GM12873 (cell line): ENCODE measurements around the gene TCEANC2.

ENCODE experiments used
- TF ChIP-seq, protein P1 (sequence below): IDR thresholded peaks from 2 replicates; pipeline ENCODE4 v1.5.1; 2012; ENCODE audit warnings: low read depth, mild to moderate bottlenecking, moderate library complexity, low read length, control low read depth; ENCODE audit not compliant: insufficient read depth; ENCODE audit errors: missing control alignments

The TCEANC2 gene

DNA sequence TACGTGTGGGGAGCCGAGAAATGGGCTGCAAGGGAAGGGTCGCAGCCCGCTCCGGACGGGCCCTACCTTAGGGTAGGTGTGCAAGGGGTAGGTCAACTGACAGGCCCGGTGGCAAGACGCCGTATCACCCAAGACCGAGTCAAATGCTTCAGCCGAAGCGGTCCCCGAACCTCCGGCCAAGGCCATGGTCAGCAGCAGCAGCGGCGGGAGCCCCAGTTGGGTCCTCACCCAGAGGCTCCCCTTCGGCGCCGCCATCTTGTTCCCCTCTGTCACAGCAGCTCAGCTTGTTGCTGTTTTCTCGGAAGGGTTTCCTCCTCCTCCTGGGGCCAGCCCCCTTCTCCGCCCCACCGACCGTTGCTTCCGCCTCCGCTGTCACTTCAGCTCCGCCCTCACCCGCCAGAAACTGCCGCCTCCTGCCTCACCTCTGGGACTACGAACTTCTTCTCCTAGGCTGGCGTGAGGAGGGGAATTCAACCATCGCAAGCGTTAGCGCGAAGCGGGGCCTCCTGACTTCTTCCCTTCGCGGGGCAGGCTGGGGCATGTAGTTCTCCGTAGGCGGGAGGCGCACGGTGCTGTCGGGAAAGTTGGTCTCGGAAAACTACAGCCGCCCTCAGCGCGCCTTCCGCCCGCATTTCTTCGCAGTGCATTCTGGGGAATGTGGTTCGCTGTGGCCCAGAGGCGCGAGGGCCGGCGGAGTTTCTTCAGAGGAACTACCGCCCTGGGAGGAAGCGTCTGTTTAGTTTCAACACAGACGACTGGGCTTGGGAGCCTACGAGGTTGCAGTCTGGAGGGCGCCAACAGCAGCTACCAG, at the start of gene TCEANC2, which contains the start of gene TMEM59:
Gene TCEANC2 (plus strand): TSS at position 675 of the 811 bp plus-strand sequence. CDS start 815 bp downstream, outside the sequence.
Gene TMEM59 (minus strand): TSS at position 271 of the 811 bp plus-strand sequence. CDS start 16 bp downstream, at position 255.
- TF ChIP-seq, protein P1, sequence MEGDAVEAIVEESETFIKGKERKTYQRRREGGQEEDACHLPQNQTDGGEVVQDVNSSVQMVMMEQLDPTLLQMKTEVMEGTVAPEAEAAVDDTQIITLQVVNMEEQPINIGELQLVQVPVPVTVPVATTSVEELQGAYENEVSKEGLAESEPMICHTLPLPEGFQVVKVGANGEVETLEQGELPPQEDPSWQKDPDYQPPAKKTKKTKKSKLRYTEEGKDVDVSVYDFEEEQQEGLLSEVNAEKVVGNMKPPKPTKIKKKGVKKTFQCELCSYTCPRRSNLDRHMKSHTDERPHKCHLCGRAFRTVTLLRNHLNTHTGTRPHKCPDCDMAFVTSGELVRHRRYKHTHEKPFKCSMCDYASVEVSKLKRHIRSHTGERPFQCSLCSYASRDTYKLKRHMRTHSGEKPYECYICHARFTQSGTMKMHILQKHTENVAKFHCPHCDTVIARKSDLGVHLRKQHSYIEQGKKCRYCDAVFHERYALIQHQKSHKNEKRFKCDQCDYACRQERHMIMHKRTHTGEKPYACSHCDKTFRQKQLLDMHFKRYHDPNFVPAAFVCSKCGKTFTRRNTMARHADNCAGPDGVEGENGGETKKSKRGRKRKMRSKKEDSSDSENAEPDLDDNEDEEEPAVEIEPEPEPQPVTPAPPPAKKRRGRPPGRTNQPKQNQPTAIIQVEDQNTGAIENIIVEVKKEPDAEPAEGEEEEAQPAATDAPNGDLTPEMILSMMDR: no peak

DNA sequence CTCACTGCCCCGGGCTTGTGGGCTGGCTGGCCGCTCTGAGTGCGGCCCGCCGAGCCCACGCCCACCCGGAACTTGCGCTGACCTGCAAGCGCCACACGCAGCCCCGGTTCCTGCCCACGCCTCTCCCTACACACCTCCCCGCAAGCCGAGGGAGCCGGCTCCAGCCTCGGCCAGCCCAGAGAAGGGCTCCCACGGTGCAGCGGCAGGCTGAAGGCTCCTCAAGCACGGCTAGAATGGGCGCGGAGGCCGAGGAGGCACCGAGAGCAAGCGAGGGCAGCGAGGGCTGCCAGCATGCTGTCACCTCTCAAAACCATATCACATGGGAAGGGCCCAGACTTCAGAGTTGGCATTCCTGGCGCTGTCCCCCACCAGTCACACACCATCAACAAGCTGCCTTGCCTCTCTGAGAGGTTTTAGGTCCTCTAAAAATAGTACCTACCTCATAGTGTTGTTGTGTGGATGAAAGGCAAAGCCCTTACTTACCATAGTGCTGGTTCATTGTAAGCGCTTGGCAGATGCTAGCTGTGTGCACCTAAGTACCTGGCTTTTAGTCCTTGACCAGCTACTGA, 48.8 kb upstream of the TCEANC2 start:
- TF ChIP-seq, protein P1: no peak

DNA sequence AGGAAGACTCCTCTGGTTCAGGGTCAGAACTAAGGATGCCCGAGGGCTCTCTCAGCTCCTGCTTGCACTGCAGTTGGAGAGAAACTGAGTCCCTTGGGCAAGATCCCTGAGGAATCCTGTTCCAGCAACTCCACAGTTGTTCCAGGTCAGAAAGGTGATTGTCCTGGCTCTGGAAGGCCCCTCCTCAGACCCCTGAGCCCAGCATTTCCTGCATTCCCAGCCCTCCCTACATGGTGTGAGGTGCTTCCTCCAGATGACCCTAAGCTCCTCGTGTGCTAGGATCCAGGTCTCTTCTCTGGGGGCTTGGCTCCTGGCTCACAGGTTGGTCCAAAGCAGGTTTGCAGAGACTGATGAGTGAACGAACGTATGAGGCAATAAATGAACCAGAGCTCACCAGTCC, 46.9 kb upstream of the TCEANC2 start:
- TF ChIP-seq, protein P1: no peak

DNA sequence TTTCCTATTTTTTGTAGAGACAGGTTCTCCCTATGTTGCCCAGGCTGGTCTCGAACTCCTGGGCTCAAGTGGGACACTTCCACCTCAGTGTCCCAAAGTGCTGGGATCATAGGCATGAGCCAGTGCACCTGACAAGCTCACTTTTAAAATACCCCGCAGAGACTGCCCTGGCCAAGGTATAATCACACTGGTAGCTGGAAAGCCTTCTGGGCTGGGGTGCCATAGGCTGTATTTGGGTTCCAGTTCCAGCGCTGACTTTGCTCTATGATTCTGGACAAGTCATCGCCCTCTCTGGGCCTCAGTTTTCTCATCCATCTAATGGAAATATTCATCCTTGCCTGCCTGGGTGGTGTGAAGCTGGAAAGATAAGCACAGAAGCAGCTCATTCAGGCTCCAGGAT, 45.8 kb upstream of the TCEANC2 start:
- TF ChIP-seq, protein P1: no peak

DNA sequence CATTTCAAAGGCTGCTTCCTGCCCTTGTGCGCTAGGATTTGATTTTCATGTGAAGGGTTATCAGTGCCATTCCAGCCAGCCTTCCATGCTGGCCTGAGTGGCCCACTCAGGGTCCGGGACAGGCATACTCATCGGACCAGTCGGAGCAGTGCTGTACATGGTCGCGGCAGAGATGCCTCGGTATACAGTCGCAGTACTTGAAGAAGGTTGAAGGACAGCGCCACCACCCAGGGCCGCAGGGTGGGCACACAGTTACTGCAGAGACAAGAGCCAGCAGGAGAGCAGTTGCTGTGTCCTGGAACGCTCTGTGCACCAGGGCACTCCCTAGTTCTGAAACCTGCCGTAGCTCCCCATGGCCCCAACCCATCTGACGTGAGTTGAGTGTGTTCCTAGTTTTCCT, 44.5 kb upstream of the TCEANC2 start:
- TF ChIP-seq, protein P1: no peak

DNA sequence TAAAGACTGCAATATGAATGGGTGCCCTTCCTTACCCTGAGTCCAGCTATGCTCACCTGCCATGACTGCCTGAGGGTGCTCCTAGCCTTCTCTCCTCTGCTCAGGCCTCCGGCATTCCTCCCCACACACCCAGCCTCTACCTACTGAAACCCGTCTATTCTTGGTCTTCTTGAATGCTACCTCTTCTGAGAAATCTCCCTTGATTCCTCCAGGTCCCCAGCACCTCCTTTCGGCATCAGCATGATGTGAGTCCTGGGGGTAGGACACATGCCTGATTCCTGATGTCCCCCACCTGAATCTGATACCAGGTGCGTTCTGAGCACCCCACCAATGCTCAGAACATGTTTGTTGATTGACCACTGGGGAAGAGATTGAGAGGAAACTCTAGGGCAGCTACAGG, 44.0 kb upstream of the TCEANC2 start:
- TF ChIP-seq, protein P1: no peak

DNA sequence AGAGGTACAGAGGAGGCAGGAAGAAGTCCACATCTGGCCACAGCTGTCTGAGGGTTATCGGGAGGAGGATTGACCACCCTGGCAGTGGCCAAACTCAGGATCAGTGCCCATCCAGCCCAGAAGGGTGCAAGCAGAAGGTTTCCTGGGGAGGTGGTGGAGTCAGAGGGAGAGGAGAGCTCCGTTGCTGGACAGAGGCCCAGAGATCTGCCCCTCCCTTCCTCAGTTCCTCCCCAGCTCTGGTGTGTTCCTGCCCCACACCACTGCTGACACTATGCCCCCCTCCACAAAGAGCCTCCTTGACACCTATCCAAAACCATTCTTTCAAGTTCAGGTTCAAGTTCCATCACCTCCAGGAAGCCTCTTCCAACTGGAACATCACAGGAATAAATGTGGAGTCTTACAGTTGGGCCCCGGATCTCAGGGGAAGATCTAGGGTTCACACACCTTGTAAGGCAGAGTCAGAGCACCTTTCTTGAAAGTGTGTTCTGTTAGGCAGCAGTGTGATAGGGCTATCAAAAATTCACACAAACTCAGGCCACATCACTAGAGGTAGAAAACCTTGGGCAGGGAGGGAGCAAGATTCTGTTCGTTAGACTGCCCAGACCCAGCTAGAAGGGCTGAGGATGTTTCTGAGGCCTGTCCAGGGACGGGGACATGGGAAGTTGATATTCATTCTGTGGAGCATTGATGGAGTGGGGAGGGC, 42.8 kb upstream of the TCEANC2 start:
- TF ChIP-seq, protein P1: no peak
